ELR (cell line): ENCODE data around the gene STK10.

Source experiments
- DNase-seq: peaks from one replicate; pipeline ENCODE4 v3.0.0-alpha.2; 2015; ENCODE audit warnings: low read depth

Gene STK10

GRCh38 chr5:172051643-172052339 lies 136.2 kb downstream of the STK10 start:
- peak; percentile 17 for DNase-seq

GRCh38 chr5:172050080-172050479 lies 137.9 kb downstream of the STK10 start:
- no peak for DNase-seq

GRCh38 chr5:172049226-172049796 lies 138.7 kb downstream of the STK10 start:
- DNase-seq = no peak

DNA sequence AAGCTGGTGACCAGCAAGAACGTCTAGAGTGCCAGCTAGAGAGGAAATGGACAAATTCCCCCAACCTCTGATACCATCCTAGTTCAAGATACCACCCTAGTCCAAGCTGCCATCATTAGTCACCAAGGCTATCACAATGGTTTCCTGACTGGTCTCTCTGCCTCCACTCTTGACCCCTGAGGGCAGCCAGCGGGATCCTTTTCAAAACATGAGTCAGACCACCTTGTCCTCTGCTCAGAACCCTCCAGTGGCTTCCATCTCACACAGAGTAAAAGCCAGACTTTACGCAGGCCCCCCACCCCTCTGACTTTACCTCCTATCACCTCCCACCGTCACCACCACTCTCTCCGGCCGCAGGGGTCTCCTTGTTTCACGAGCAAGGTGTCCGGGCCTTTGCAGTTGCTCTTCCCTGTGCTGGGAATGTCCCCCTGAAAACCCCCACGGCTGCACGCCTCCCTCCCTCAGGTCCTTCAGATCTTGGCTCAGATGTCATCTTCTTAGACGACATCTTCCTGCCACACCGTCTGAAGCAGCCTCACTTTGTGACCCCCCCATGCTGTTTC lies 139.4 kb downstream of the STK10 start:
- DNase-seq = peak; percentile 67

- DNase-seq = no peak
These were observed 139.9 kb downstream of the STK10 start for GRCh38 chr5:172048170-172048422.

- DNase-seq = no peak
These were observed 141.4 kb downstream of the STK10 start for GRCh38 chr5:172046593-172046992.

DNA sequence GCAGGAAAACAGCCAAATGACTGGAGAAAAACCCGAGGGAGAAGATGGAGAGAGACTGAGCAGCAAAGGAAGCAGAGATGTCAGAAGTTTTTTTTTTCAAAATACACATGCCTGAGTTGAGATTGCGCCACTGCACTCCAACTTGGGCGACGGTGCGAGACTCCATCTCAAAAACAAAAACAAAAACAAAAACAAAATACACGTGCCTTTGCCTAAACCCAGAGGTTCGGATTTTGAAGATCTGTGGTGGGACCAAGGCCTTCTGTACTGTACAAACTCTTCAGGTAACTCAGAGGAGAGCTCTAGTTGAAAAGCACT lies 142.8 kb downstream of the STK10 start:
- DNase-seq = no peak

GRCh38 chr5:172044631-172045314 lies 143.3 kb downstream of the STK10 start:
- DNase-seq = no peak

GRCh38 chr5:172043865-172044264 lies 144.2 kb downstream of the STK10 start:
- no peak for DNase-seq

- no peak for DNase-seq
These were observed 145.8 kb downstream of the STK10 start for GRCh38 chr5:172042183-172042582.

- no peak for DNase-seq
These were observed 149.9 kb downstream of the STK10 start for GRCh38 chr5:172038167-172038566.

- no peak for DNase-seq
These were observed 153.0 kb downstream of the STK10 start for GRCh38 chr5:172035049-172035448.

DNA sequence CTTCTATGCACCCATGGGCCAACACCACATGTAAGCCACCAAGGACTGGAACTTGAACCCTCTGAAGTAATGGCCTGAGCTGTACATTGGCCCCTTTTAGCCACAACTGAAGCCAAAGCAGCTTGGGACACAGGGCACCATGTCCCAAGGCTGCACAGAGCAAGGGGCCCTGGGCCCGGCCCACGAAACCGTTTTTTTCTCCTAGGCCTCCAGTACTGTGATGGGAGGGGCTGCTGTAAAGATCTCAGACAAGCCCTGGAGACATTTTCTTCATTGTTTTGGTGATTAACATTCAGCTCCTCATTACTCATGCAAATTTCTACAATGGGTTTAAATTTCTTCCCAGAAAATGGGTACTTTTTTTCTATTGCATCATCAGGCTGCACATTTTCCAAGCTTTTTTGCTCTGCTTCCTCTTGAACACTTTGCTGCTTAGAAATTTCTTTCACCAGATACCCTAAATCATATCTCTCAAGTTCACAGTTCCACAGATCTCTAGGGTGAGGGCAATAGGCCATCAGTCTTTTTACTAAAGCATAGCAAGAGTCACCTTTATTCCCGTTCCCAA lies 156.0 kb downstream of the STK10 start:
- DNase-seq = no peak

DNA sequence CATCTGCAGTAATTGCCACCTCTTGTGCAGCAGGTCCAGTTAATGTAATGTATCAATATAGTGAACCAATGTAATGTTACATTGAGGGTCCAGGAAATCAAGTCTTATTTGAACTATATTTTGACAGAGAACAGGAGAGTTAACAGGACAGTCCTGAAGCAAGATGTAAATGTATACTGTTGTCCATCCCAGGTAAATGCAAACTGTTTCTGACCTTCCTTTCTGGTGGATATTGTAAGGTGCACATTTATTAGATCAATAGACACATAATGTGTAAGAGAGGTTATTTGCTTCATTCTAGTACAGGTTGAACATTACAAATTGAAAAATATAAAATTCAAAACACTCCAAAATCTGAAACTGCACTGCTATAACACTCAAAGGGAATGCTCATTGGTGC lies 158.1 kb downstream of the STK10 start:
- no peak for DNase-seq

DNA sequence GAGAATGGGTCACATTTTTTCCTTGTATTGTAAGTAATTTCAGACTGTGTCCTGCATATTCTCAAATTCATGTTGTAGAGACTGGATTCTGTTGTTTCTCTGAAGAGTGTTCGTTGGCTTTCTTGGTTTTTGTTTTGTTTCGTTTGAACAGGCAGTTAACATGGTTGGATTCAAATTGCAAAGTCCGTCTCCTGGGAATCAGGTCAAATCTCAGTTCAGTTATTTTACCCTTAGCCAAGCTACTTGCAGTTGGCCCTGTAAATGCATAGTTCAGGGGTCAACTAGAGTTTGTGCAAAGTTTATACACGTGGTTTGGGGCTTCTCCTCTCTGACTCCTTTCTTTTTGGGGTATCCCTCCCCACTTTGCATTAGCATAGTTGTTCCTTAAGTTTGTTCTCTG lies 159.9 kb downstream of the STK10 start:
- no peak for DNase-seq

DNA sequence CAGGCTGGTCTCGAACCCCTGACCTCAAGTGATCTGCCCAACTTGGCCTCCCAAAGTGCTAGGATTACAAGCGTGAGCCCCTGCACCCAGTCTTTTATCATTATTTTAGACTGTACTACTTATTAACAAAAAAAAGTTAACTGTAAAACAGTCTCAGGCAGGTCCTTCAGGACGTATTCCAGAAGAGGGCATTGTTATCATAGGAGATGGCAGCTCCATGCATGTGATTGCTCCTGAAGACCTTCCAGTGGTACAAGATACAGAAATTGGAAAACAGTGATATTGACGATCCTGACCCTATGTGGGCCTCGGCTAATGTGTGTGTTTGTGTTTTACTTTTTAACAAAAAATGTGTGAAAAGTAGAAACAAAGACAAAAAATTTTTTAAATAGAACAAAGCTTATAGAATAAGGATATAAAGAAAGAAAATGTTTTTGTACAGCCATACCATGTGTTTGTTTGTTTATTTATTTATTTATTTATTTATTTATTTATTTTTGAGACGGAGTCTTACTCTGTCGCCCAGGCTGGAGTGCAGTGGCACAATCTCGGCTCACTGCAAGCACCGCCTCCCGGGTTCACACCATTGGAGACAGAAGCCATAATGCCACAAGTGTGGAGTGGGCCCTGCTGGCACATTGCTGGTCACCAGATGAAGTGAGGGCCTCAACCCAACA lies 167.8 kb downstream of the STK10 start:
- peak; percentile 33 for DNase-seq

DNA sequence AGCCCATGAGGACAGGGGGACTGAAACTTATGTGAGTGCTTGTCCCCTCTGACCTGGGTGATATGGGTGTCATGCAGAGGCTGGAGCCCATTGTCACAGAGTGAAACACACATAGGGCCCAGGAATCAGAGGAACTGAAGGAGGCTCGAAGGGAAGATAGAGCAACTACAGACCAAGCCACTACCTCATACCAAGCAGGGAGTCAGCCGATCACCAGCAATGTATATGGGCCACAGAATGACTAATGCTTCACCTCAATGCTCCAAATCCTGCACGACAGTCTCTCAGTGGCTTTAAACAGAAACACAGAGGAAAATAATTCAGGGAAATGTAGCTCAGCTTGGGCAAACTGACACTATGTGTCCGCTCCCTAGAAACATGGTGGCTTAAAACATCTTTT lies 172.7 kb downstream of the STK10 start:
- no peak for DNase-seq

GRCh38 chr5:172010278-172010677 lies 177.7 kb downstream of the STK10 start:
- DNase-seq = peak; percentile 48

- no peak for DNase-seq
These were observed 178.3 kb downstream of the STK10 start for GRCh38 chr5:172009536-172010270.

GRCh38 chr5:172008689-172009141 lies 179.3 kb downstream of the STK10 start:
- DNase-seq = no peak

GRCh38 chr5:172008111-172008455 lies 179.9 kb downstream of the STK10 start:
- DNase-seq = peak; percentile 82
